ENCODE measurements around the gene CCT3.

DNA sequence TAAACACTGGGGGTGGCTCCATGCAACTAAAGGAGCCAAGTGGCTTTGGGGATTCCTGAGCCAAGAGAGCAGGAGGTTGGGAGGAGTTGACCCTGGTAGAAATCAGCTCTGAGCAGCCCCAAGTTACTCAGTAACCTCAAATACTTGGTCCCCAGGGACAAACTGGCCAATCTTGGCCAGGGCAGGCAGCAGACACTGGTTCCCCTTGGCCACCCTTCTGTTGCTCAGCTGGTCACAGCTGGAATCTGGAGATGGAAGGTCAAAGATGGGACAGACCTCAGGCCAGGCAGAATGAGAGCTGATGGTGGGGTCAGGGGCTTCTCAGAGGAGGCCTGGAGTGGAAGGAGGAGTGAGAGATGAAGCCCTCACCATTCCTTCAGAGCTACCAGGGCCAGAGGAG, 27.7 kb upstream of the CCT3 start:
- TF ChIP-seq, protein P1, sequence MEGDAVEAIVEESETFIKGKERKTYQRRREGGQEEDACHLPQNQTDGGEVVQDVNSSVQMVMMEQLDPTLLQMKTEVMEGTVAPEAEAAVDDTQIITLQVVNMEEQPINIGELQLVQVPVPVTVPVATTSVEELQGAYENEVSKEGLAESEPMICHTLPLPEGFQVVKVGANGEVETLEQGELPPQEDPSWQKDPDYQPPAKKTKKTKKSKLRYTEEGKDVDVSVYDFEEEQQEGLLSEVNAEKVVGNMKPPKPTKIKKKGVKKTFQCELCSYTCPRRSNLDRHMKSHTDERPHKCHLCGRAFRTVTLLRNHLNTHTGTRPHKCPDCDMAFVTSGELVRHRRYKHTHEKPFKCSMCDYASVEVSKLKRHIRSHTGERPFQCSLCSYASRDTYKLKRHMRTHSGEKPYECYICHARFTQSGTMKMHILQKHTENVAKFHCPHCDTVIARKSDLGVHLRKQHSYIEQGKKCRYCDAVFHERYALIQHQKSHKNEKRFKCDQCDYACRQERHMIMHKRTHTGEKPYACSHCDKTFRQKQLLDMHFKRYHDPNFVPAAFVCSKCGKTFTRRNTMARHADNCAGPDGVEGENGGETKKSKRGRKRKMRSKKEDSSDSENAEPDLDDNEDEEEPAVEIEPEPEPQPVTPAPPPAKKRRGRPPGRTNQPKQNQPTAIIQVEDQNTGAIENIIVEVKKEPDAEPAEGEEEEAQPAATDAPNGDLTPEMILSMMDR (IDR thresholded peaks at IDR 0.05; ENCODE audit: insufficient read depth, low read length, poor library complexity, severe bottlenecking) = no peak
- TF ChIP-seq EZH2phosphoT487 (conservative IDR thresholded peaks at IDR 0.05; ENCODE audit: low read length) = no peak

All from SU-DHL-6 (cell line).